HEK293 (cell line): ENCODE results near the gene NPM3.

Source experiments
- CTCF ChIA-PET: fragments of 350-600 bp; formaldehyde crosslinking; extraction: SDS; loops from one replicate; lab custom pipeline; 2021; ENCODE audit warnings: antibody characterized with exemption; lab: Yijun Ruan, JAX
- POLR2A ChIA-PET: fragments of 300-600 bp; formaldehyde crosslinking; extraction: SDS; loops from one replicate; lab custom pipeline; 2020; ENCODE audit warnings: antibody characterized with exemption, inconsistent platforms; lab: Yijun Ruan, JAX
- H3K27ac ChIP-seq: fragments of 200-500 bp; sonication (Bioruptor generic); 2 replicates; pipeline ENCODE4 v1.5.1; 2014; ENCODE audit warnings: low read depth, low read length, control low read depth, inconsistent platforms; ENCODE audit errors: extremely low read depth
- H3K36me3 ChIP-seq, 2 experiments: fragments of 200-500 bp in 1 of 2; sonication (Bioruptor generic) in 1 of 2; 1 replicate in 1 of 2; 2 replicates in 1 of 2; pipeline ENCODE4 v1.5.1; 2014 to 2017; ENCODE audit warnings: inconsistent platforms in 2 of 2, low read length in 2 of 2; ENCODE audit not compliant: control insufficient read depth in 2 of 2, insufficient read depth in 1 of 2
- H3K4me1 ChIP-seq: fragments of 200-500 bp; sonication (Bioruptor generic); 2 replicates; pipeline ENCODE4 v1.5.1; 2014; ENCODE audit warnings: mild to moderate bottlenecking, low read length, inconsistent platforms; ENCODE audit not compliant: control insufficient read depth, insufficient read depth
- H3K4me3 ChIP-seq: 2 replicates; pipeline ENCODE4 v1.5.1; 2011; ENCODE audit warnings: low read depth, mild to moderate bottlenecking, control low read depth, low read length, moderate library complexity
- H3K9me3 ChIP-seq: fragments of 200-500 bp; sonication (Bioruptor generic); 2 replicates; pipeline ENCODE4 v1.5.1; 2014; ENCODE audit warnings: low read depth, low read length, inconsistent platforms; ENCODE audit not compliant: control insufficient read depth, insufficient read depth
- GLIS2 ChIP-seq: fragments of 450-650 bp; formaldehyde crosslinking; IDR thresholded peaks from 2 replicates; pipeline ENCODE4 v1.5.1; 2016; ENCODE audit warnings: missing biosample characterization, missing genetic modification characterization
- KLF9 ChIP-seq: fragments of 450-650 bp; formaldehyde crosslinking; IDR thresholded peaks from 2 replicates; pipeline ENCODE4 v1.5.1; 2016; ENCODE audit warnings: missing biosample characterization, missing genetic modification characterization, low read depth
- MEIS1 ChIP-seq: sonication (generic); formaldehyde crosslinking; IDR thresholded peaks from 2 replicates; pipeline ENCODE4 v1.8.1; 2022; ENCODE audit warnings: missing genetic modification reagents, mild to moderate bottlenecking, borderline replicate concordance
- PATZ1 ChIP-seq: fragments of 450-650 bp; formaldehyde crosslinking; IDR thresholded peaks from 2 replicates; pipeline ENCODE4 v1.5.1; 2016; ENCODE audit warnings: missing biosample characterization, missing genetic modification characterization
- PRDM10 ChIP-seq: fragments of 450-650 bp; formaldehyde crosslinking; IDR thresholded peaks from 2 replicates; pipeline ENCODE4 v1.5.1; 2016; ENCODE audit warnings: missing biosample characterization, missing genetic modification characterization
- SP7 ChIP-seq: fragments of 450-650 bp; formaldehyde crosslinking; IDR thresholded peaks from 2 replicates; pipeline ENCODE4 v1.5.1; 2016; ENCODE audit warnings: missing biosample characterization, missing genetic modification characterization
- YY1 ChIP-seq: fragments of 450-650 bp; formaldehyde crosslinking; IDR thresholded peaks from 2 replicates; pipeline ENCODE4 v1.5.1; 2018; ENCODE audit warnings: missing biosample characterization, missing genetic modification characterization
- ZBTB44 ChIP-seq: fragments of 450-650 bp; IDR thresholded peaks from 2 replicates; pipeline ENCODE4 v1.5.1; 2018; ENCODE audit warnings: missing biosample characterization, mild to moderate bottlenecking, missing genetic modification characterization
- ZBTB7A ChIP-seq: fragments of 450-650 bp; formaldehyde crosslinking; IDR thresholded peaks from 2 replicates; pipeline ENCODE4 v1.5.1; 2016; ENCODE audit warnings: low read depth, missing biosample characterization, missing genetic modification characterization
- ZFP37 ChIP-seq: fragments of 450-650 bp; formaldehyde crosslinking; IDR thresholded peaks from 2 replicates; pipeline ENCODE4 v1.5.1; 2016; ENCODE audit warnings: missing biosample characterization, missing genetic modification characterization
- ZFP69B ChIP-seq: fragments of 450-650 bp; formaldehyde crosslinking; IDR thresholded peaks from 2 replicates; pipeline ENCODE4 v1.5.1; 2016; ENCODE audit warnings: missing biosample characterization, missing genetic modification characterization
- ZIC2 ChIP-seq: fragments of 450-650 bp; formaldehyde crosslinking; IDR thresholded peaks from 2 replicates; pipeline ENCODE4 v1.5.1; 2016; ENCODE audit warnings: missing biosample characterization, missing genetic modification characterization
- ZNF10 ChIP-seq: fragments of 450-650 bp; formaldehyde crosslinking; IDR thresholded peaks from 2 replicates; pipeline ENCODE4 v1.5.1; 2017; ENCODE audit warnings: missing biosample characterization, missing genetic modification characterization
- ZNF121 ChIP-seq: fragments of 450-650 bp; formaldehyde crosslinking; IDR thresholded peaks from 2 replicates; pipeline ENCODE4 v1.5.1; 2016; ENCODE audit warnings: missing biosample characterization, missing genetic modification characterization
- ZNF2 ChIP-seq: fragments of 450-650 bp; formaldehyde crosslinking; IDR thresholded peaks from 2 replicates; pipeline ENCODE4 v1.5.1; 2016; ENCODE audit warnings: missing biosample characterization, missing genetic modification characterization
- ZNF341 ChIP-seq: fragments of 450-650 bp; formaldehyde crosslinking; IDR thresholded peaks from 2 replicates; pipeline ENCODE4; 2016; ENCODE audit warnings: low read depth, missing biosample characterization, missing genetic modification characterization
- ZNF391 ChIP-seq: fragments of 450-650 bp; formaldehyde crosslinking; IDR thresholded peaks from 2 replicates; pipeline ENCODE4 v1.5.1; 2016; ENCODE audit warnings: low read depth, missing biosample characterization, missing genetic modification characterization, borderline replicate concordance
- ZNF394 ChIP-seq: fragments of 450-650 bp; formaldehyde crosslinking; IDR thresholded peaks from 2 replicates; pipeline ENCODE4 v1.5.1; 2016; ENCODE audit warnings: missing biosample characterization, missing genetic modification characterization, mild to moderate bottlenecking, moderate library complexity, borderline replicate concordance
- ZNF501 ChIP-seq: fragments of 450-650 bp; formaldehyde crosslinking; IDR thresholded peaks from 2 replicates; pipeline ENCODE4 v1.5.1; 2016; ENCODE audit warnings: missing biosample characterization, missing genetic modification characterization
- ZNF521 ChIP-seq: fragments of 450-650 bp; formaldehyde crosslinking; IDR thresholded peaks from 2 replicates; pipeline ENCODE4 v1.5.1; 2017; ENCODE audit warnings: missing biosample characterization, mild to moderate bottlenecking, missing genetic modification characterization
- ZNF623 ChIP-seq: fragments of 450-650 bp; formaldehyde crosslinking; IDR thresholded peaks from 2 replicates; pipeline ENCODE4 v1.5.1; 2016; ENCODE audit warnings: missing biosample characterization, missing genetic modification characterization
- ZNF629 ChIP-seq: fragments of 450-650 bp; formaldehyde crosslinking; IDR thresholded peaks from 2 replicates; pipeline ENCODE4 v1.5.1; 2017; ENCODE audit warnings: missing biosample characterization, missing genetic modification characterization
- ZNF654 ChIP-seq: fragments of 450-650 bp; formaldehyde crosslinking; IDR thresholded peaks from 2 replicates; pipeline ENCODE4 v1.5.1; 2016; ENCODE audit warnings: low read depth, missing biosample characterization, missing genetic modification characterization
- ZNF692 ChIP-seq: fragments of 450-650 bp; formaldehyde crosslinking; IDR thresholded peaks from 2 replicates; pipeline ENCODE4 v1.5.1; 2016; ENCODE audit warnings: missing biosample characterization, missing genetic modification characterization
- ZNF707 ChIP-seq: fragments of 450-650 bp; formaldehyde crosslinking; IDR thresholded peaks from 2 replicates; pipeline ENCODE4 v1.5.1; 2016; ENCODE audit warnings: missing biosample characterization, missing genetic modification characterization
- ZSCAN30 ChIP-seq: fragments of 450-650 bp; IDR thresholded peaks from 2 replicates; pipeline ENCODE4 v1.5.1; 2018; ENCODE audit warnings: missing biosample characterization, mild to moderate bottlenecking, missing genetic modification characterization, moderate library complexity
- ZXDB ChIP-seq: fragments of 450-650 bp; formaldehyde crosslinking; IDR thresholded peaks from 2 replicates; pipeline ENCODE4 v1.5.1; 2016; ENCODE audit warnings: missing biosample characterization, missing genetic modification characterization

The NPM3 gene

GRCh38 chr10:101780187-101780817 lies 2.9 kb downstream of the NPM3 start (continued):
- 0 out of 2 replicates have a peak, but pooled peaks have one; percentile 1 for TF ChIP-seq ZNF692 (tag by site-specific recombination)
- peak; percentile 9; the same call in 1 of the 2 replicates for TF ChIP-seq ZXDB (tag by site-specific recombination)
- TF ChIP-seq ZNF521, result no peak
- peak; percentile 35; the same call in 1 of the 2 replicates for TF ChIP-seq GLIS2 (tag by site-specific recombination)
- no peak for TF ChIP-seq ZNF654
- TF ChIP-seq PRDM10 (tag by site-specific recombination), result no peak
- TF ChIP-seq ZNF501 (tag by site-specific recombination), result peak; percentile 0; the same call in 1 of the 2 replicates
- 0 out of 2 replicates have a peak, but pooled peaks have one; percentile 9 for TF ChIP-seq ZNF341
- no peak for TF ChIP-seq ZNF707 (tag by site-specific recombination)
- 0 out of 2 replicates have a peak, but pooled peaks have one; percentile 5 for TF ChIP-seq ZIC2 (tag by site-specific recombination)

- peaks cover 0 to 16% of the 10 kb centered on the region in 2 experiments; a peak in 1 of 3 replicates for H3K36me3 ChIP-seq
- H3K4me3 ChIP-seq, result no peak overlapping the region
- POLR2A ChIA-PET, result no interaction called here
- H3K9me3 ChIP-seq, result no peaks in the 10 kb centered on the region
- CTCF ChIA-PET, result interaction anchor here (1.0 to 8.1 kb wide), 10 partner anchors 8 to 566 kb away, joined by 3 to 203 read pairs (median 13); no protein-coding TSS in a partner anchor
- no peak overlapping the region; the same call in 1 of the 2 replicates for H3K27ac ChIP-seq
- H3K4me1 ChIP-seq, result peaks cover 18% of the 10 kb centered on the region
- TF ChIP-seq ZFP37 (tag by site-specific recombination) (0 out of 2 replicates have a peak, but pooled peaks have one; percentile 39), ZXDB (tag by site-specific recombination) (peak; percentile 32; the same call in 1 of the 2 replicates), ZIC2 (tag by site-specific recombination) (peak; percentile 80), ZNF521 (no peak), MEIS1 (CRISPR knock-in tag) (no peak), ZNF10 (peak; percentile 36; the same call in 1 of the 2 replicates), YY1 (tag by site-specific recombination) (peak; percentile 16; the same call in 1 of the 2 replicates), SP7 (tag by site-specific recombination) (peak; percentile 35), PATZ1 (tag by site-specific recombination) (peak; percentile 73), ZNF623 (no peak), ZBTB7A (tag by site-specific recombination) (no peak; the same call in 1 of the 2 replicates), KLF9 (tag by site-specific recombination) (no peak), ZNF629 (peak; percentile 37), ZNF391 (tag by site-specific recombination) (peak; percentile 31; the same call in 1 of the 2 replicates), ZNF121 (tag by site-specific recombination) (peak; percentile 68; the same call in 1 of the 2 replicates), ZNF2 (tag by site-specific recombination) (peak; percentile 67; the same call in 1 of the 2 replicates), ZSCAN30 (tag by site-specific recombination) (peak; percentile 77; the same call in 1 of the 2 replicates), ZBTB44 (peak; percentile 46; the same call in 1 of the 2 replicates), ZNF394 (tag by site-specific recombination) (peak; percentile 58), ZFP69B (tag by site-specific recombination) (0 out of 2 replicates have a peak, but pooled peaks have one; percentile 37)
Measured at GRCh38 chr10:101779544-101780186, 3.6 kb downstream of the NPM3 start.
